Rectal smooth muscle tissue (tissue), 1 donor: Measurements from ENCODE around the gene LRFN2.

Source experiments
- H3K27ac ChIP-seq: one replicate; pipeline ENCODE4 v1.7.0; 2013; ENCODE audit warnings: low read depth, low read length, inconsistent platforms
- H3K27me3 ChIP-seq: one replicate; pipeline ENCODE4 v1.7.0; 2013; ENCODE audit warnings: low read length; ENCODE audit not compliant: control insufficient read depth, insufficient read depth
- H3K36me3 ChIP-seq: one replicate; pipeline ENCODE4 v1.7.0; 2013; ENCODE audit warnings: low read length; ENCODE audit not compliant: control insufficient read depth, insufficient read depth
- H3K4me1 ChIP-seq: one replicate; pipeline ENCODE4 v1.7.0; 2013; ENCODE audit warnings: low read length; ENCODE audit not compliant: control insufficient read depth, insufficient read depth
- H3K4me3 ChIP-seq: one replicate; pipeline ENCODE4 v1.7.0; 2013; ENCODE audit warnings: low read length
- H3K9ac ChIP-seq: one replicate; pipeline ENCODE4 v1.7.0; 2013; ENCODE audit warnings: low read length

LRFN2 gene

GRCh38 chr6:40444811-40445210 is 142.4 kb downstream of the LRFN2 start:
- Histone ChIP-seq H3K4me3 (no peak overlapping the region), H3K4me1 (no peaks in the 10 kb centered on the region), H3K27ac (no peak overlapping the region), H3K9ac (no peak overlapping the region), H3K36me3 (no peaks in the 10 kb centered on the region), H3K27me3 (no peaks in the 10 kb centered on the region)

GRCh38 chr6:40444312-40444711 is 142.9 kb downstream of the LRFN2 start:
- H3K27ac ChIP-seq, result no peak overlapping the region
- H3K36me3 ChIP-seq, result no peaks in the 10 kb centered on the region
- no peaks in the 10 kb centered on the region for H3K27me3 ChIP-seq
- H3K4me1 ChIP-seq, result no peaks in the 10 kb centered on the region
- H3K4me3 ChIP-seq, result no peak overlapping the region
- no peak overlapping the region for H3K9ac ChIP-seq

- Histone ChIP-seq H3K27ac (no peak overlapping the region), H3K4me1 (no peaks in the 10 kb centered on the region), H3K4me3 (no peak overlapping the region), H3K36me3 (no peaks in the 10 kb centered on the region), H3K27me3 (no peaks in the 10 kb centered on the region), H3K9ac (no peak overlapping the region)
Observed at GRCh38 chr6:40443842-40444241, 143.3 kb downstream of the LRFN2 start.

GRCh38 chr6:40442591-40442990 is 144.6 kb downstream of the LRFN2 start:
- H3K27ac ChIP-seq, result no peak overlapping the region
- no peak overlapping the region for H3K4me3 ChIP-seq
- no peaks in the 10 kb centered on the region for H3K27me3 ChIP-seq
- H3K36me3 ChIP-seq, result no peaks in the 10 kb centered on the region
- no peak overlapping the region for H3K9ac ChIP-seq
- no peaks in the 10 kb centered on the region for H3K4me1 ChIP-seq

GRCh38 chr6:40441150-40441549 is 146.0 kb downstream of the LRFN2 start:
- Histone ChIP-seq H3K27me3 (no peaks in the 10 kb centered on the region), H3K4me3 (no peak overlapping the region), H3K9ac (no peak overlapping the region), H3K27ac (no peak overlapping the region), H3K36me3 (no peaks in the 10 kb centered on the region), H3K4me1 (no peaks in the 10 kb centered on the region)

- Histone ChIP-seq H3K27me3 (no peaks in the 10 kb centered on the region), H3K9ac (no peak overlapping the region), H3K4me3 (no peak overlapping the region), H3K27ac (no peak overlapping the region), H3K36me3 (no peaks in the 10 kb centered on the region), H3K4me1 (no peaks in the 10 kb centered on the region)
Observed at GRCh38 chr6:40440053-40440452, 147.1 kb downstream of the LRFN2 start.

- H3K4me1 ChIP-seq, result no peaks in the 10 kb centered on the region
- no peak overlapping the region for H3K27ac ChIP-seq
- no peak overlapping the region for H3K4me3 ChIP-seq
- H3K9ac ChIP-seq, result no peak overlapping the region
- H3K36me3 ChIP-seq, result no peaks in the 10 kb centered on the region
- no peaks in the 10 kb centered on the region for H3K27me3 ChIP-seq
Observed at GRCh38 chr6:40439026-40439800, 148.0 kb downstream of the LRFN2 start.

- no peaks in the 10 kb centered on the region for H3K27me3 ChIP-seq
- H3K4me1 ChIP-seq, result no peaks in the 10 kb centered on the region
- no peaks in the 10 kb centered on the region for H3K36me3 ChIP-seq
- no peak overlapping the region for H3K9ac ChIP-seq
- H3K4me3 ChIP-seq, result no peak overlapping the region
- H3K27ac ChIP-seq, result no peak overlapping the region
Observed at GRCh38 chr6:40438246-40438887, 148.8 kb downstream of the LRFN2 start.

- no peak overlapping the region for H3K9ac ChIP-seq
Observed at GRCh38 chr6:40437631-40438030, 149.5 kb downstream of the LRFN2 start.

GRCh38 chr6:40436685-40437604 is 150.2 kb downstream of the LRFN2 start:
- H3K27me3 ChIP-seq, result no peaks in the 10 kb centered on the region
- no peaks in the 10 kb centered on the region for H3K4me1 ChIP-seq
- H3K27ac ChIP-seq, result no peak overlapping the region
- H3K36me3 ChIP-seq, result no peaks in the 10 kb centered on the region
- H3K4me3 ChIP-seq, result no peak overlapping the region
- no peak overlapping the region for H3K9ac ChIP-seq

More at GRCh38 chr6:40437631-40438030, 149.5 kb downstream of the LRFN2 start:
- no peaks in the 10 kb centered on the region for H3K36me3 ChIP-seq
- H3K27ac ChIP-seq, result no peak overlapping the region
- H3K4me1 ChIP-seq, result no peaks in the 10 kb centered on the region
- no peak overlapping the region for H3K4me3 ChIP-seq
- H3K27me3 ChIP-seq, result no peaks in the 10 kb centered on the region

- Histone ChIP-seq H3K9ac (no peak overlapping the region), H3K4me1 (no peaks in the 10 kb centered on the region), H3K4me3 (no peak overlapping the region), H3K27ac (no peak overlapping the region), H3K36me3 (no peaks in the 10 kb centered on the region), H3K27me3 (no peaks in the 10 kb centered on the region)
Observed at GRCh38 chr6:40432982-40433381, 154.2 kb downstream of the LRFN2 start.

- Histone ChIP-seq H3K9ac (no peak overlapping the region), H3K27ac (no peak overlapping the region), H3K36me3 (no peaks in the 10 kb centered on the region), H3K27me3 (no peaks in the 10 kb centered on the region), H3K4me1 (no peaks in the 10 kb centered on the region), H3K4me3 (no peak overlapping the region)
Observed at GRCh38 chr6:40431706-40432105, 155.5 kb downstream of the LRFN2 start.
